Ishikawa (cell line): ENCODE data around the gene GOT2.

Experiments
- CREB1 ChIP-seq: IDR thresholded peaks from 2 replicates; pipeline ENCODE4 v1.6.1; 2012; ENCODE audit warnings: low read depth
- EGR1 ChIP-seq: IDR thresholded peaks from 2 replicates; pipeline ENCODE4 v1.6.1; 2012
- FOXM1 ChIP-seq: IDR thresholded peaks from 2 replicates; pipeline ENCODE4 v1.6.1; 2012; ENCODE audit warnings: low read depth, borderline replicate concordance
- RAD21 ChIP-seq: IDR thresholded peaks from 2 replicates; pipeline ENCODE4 v1.6.1; 2012; ENCODE audit warnings: low read depth
- TAF1 ChIP-seq: IDR thresholded peaks from 2 replicates; pipeline ENCODE4 v1.6.1; 2012; ENCODE audit warnings: low read depth, mild to moderate bottlenecking
- TEAD4 ChIP-seq: IDR thresholded peaks from 2 replicates; pipeline ENCODE4 v1.6.1; 2012
- YY1 ChIP-seq: IDR thresholded peaks from 2 replicates; pipeline ENCODE4 v1.6.1; 2012; ENCODE audit warnings: low read depth
- TF ChIP-seq, protein P1 (sequence below): IDR thresholded peaks from 2 replicates; pipeline ENCODE4 v1.6.1; 2012
- TF ChIP-seq, protein P2 (sequence below): IDR thresholded peaks from 2 replicates; pipeline ENCODE4 v1.6.1; 2012

DNA sequence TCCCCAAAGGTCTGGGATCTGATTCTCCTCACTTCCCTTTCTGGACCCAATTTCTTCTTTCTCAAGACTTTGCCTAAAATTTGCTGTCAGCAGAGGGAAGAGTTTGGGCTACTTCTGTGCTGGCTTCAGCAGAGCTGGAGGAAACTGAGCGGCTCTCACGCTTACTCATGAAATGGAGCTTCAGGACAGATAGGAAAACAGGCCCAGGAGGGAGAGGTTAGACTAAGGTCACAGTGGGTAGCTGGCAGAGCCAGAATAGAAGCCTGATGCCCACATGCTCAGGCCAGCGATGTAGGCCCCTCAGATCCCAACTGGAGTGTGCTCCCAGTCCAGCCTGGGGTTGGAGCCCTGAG, 50.1 kb downstream of the GOT2 start:
- TF ChIP-seq FOXM1 (no peak), RAD21 (no peak), TAF1 (no peak), TEAD4 (no peak), EGR1 (no peak), CREB1 (no peak), YY1 (no peak)
- TF ChIP-seq, protein P1, sequence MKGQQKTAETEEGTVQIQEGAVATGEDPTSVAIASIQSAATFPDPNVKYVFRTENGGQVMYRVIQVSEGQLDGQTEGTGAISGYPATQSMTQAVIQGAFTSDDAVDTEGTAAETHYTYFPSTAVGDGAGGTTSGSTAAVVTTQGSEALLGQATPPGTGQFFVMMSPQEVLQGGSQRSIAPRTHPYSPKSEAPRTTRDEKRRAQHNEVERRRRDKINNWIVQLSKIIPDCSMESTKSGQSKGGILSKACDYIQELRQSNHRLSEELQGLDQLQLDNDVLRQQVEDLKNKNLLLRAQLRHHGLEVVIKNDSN: no peak
- TF ChIP-seq, protein P2, sequence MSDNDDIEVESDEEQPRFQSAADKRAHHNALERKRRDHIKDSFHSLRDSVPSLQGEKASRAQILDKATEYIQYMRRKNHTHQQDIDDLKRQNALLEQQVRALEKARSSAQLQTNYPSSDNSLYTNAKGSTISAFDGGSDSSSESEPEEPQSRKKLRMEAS: no peak
